Esophagus squamous epithelium (tissue), 5 donors: Measurements from ENCODE around the gene ITFG1. TPM values are rescaled to one million over a fixed set of nuclear protein-coding genes. Genes with fewer than 3 reads are reported as not detected.
"Not testable (repeated sequence)": the region's sequence is repeated elsewhere in the genome, so short reads cannot be mapped to it uniquely, and the experiment has no call there.

Experiments used
- DNase-seq: peaks from one replicate; lab custom pipeline; 2025; lab: John Stamatoyannopoulos, UW
- H3K27ac ChIP-seq, 4 donors: fragments of 200-600 bp; sonication (generic); one replicate each; pipeline ENCODE4 v1.5.1; 2016 to 2019; ENCODE audit warnings: mild to moderate bottlenecking in 1 of 4
- H3K27me3 ChIP-seq, 4 donors: fragments of 200-600 bp; sonication (generic); 1 replicate in 3 of 4; 2 replicates in 1 of 4; pipeline versions ENCODE4 v1.5.1 to v1.6.0; 2017 to 2021; ENCODE audit warnings: antibody characterized with exemption in 1 of 4
- H3K36me3 ChIP-seq, 3 donors: fragments of 200-600 bp; sonication (generic); one replicate each; pipeline ENCODE4 v1.5.1; 2016 to 2019
- H3K4me1 ChIP-seq, 3 donors: fragments of 200-600 bp; sonication (generic); one replicate each; pipeline ENCODE4 v1.5.1; 2017 to 2019
- H3K4me3 ChIP-seq, 4 donors: fragments of 200-600 bp; sonication (generic); 1 replicate in 3 of 4; 2 replicates in 1 of 4; pipeline ENCODE4 v1.5.1; 2016 to 2019; ENCODE audit warnings: mild to moderate bottlenecking in 2 of 4, moderate library complexity in 1 of 4
- H3K9me3 ChIP-seq, 3 donors: fragments of 200-600 bp; sonication (generic); one replicate each; pipeline ENCODE4 v1.5.1; 2016 to 2019
- CTCF ChIP-seq, 6 experiments: fragments of 450-650 bp in 4 of 6; fragments of 200-600 bp in 2 of 6; sonication (generic) in 2 of 6; IDR thresholded peaks; one replicate each; pipeline ENCODE4 v1.5.1; 2016 to 2019; ENCODE audit warnings: antibody characterized with exemption in 6 of 6, mild to moderate bottlenecking in 4 of 6, moderate library complexity in 4 of 6
- POLR2A ChIP-seq, 4 donors: fragments of 450-650 bp; IDR thresholded peaks; one replicate each; pipeline ENCODE4 v1.6.1; 2017; ENCODE audit warnings: antibody characterized with exemption in 4 of 4, mild to moderate bottlenecking in 4 of 4, moderate library complexity in 3 of 4
- WGBS, 2 donors: methylation state at CpG; one replicate each; pipeline ENCODE4 v1.1.5; 2018; 5-methylcytosine and 5-hydroxymethylcytosine counted together
- intact Hi-C: fragments of 100-400 bp; cut with DNase I; formaldehyde crosslinking; loops from one replicate; pipeline ENCODE4 v1.15.0; 2022
- total RNA-seq, 4 donors: library from RNA; depleted of rRNA; stranded (reverse); fragments of >200 nt; gene quantifications; one replicate each; pipeline ENCODE4 v1.1.0, GENCODE V29; 2016
- donor health status: DM: yes; HTN: yes; CAD: no.

The ITFG1 gene
- total RNA-seq, 4 donors from 2014 or later, result 16.1 to 31.9 (median 26.4) TPM

GRCh38 chr16:47198180-47198575 lies 262.7 kb downstream of the ITFG1 start:
- Histone ChIP-seq H3K36me3 (no peaks in the 10 kb centered on the region), H3K27ac (no peak overlapping the region), H3K9me3 (no peaks in the 10 kb centered on the region), H3K27me3 (no peaks in the 10 kb centered on the region), H3K4me3 (no peak overlapping the region), H3K4me1 (no peaks in the 10 kb centered on the region)
- TF ChIP-seq CTCF (IDR thresholded peaks at IDR 0.05), result no peak
- TF ChIP-seq POLR2A (IDR thresholded peaks at IDR 0.05), result no peak
- 92 to 95% methylated on average over 2 of the region's 2 CpGs for WGBS, 2 donors
- intact Hi-C loops, result no loop called here
- no peak for DNase-seq

GRCh38 chr16:47197536-47198179 lies 263.2 kb downstream of the ITFG1 start:
- DNase-seq, result no peak
- 77 to 84% methylated on average over 6 of the region's 6 CpGs for WGBS, 2 donors

GRCh38 chr16:47196457-47196856 lies 264.4 kb downstream of the ITFG1 start:
- Histone ChIP-seq H3K36me3 (no peaks in the 10 kb centered on the region), H3K27ac (no peak overlapping the region), H3K9me3 (no peaks in the 10 kb centered on the region), H3K27me3 (no peaks in the 10 kb centered on the region), H3K4me3 (no peak overlapping the region), H3K4me1 (no peaks in the 10 kb centered on the region)
- TF ChIP-seq CTCF (IDR thresholded peaks at IDR 0.05) (no peak), POLR2A (IDR thresholded peaks at IDR 0.05) (no peak)
- DNase-seq, result no peak
- 71 to 100% methylated on average over 2 to 5 of the region's 5 CpGs for WGBS, 2 donors
- intact Hi-C loops, result no loop called here

More at GRCh38 chr16:47197536-47198179, 263.2 kb downstream of the ITFG1 start:
- H3K27me3 ChIP-seq, result no peaks in the 10 kb centered on the region
- no peak overlapping the region for H3K4me3 ChIP-seq
- H3K27ac ChIP-seq, result no peak overlapping the region
- no peaks in the 10 kb centered on the region for H3K4me1 ChIP-seq
- H3K36me3 ChIP-seq, result no peaks in the 10 kb centered on the region
- H3K9me3 ChIP-seq, result no peaks in the 10 kb centered on the region
- intact Hi-C loops, result no loop called here
- no peak for TF ChIP-seq POLR2A (IDR thresholded peaks at IDR 0.05)
- TF ChIP-seq CTCF (IDR thresholded peaks at IDR 0.05), result no peak

GRCh38 chr16:47182318-47182717 lies 278.5 kb downstream of the ITFG1 start:
- no peak for DNase-seq
- Histone ChIP-seq H3K4me3 (no peak overlapping the region), H3K36me3 (peaks cover 0 to 7% (median 0%) of the 10 kb centered on the region in 3 donors), H3K9me3 (no peaks in the 10 kb centered on the region), H3K4me1 (no peaks in the 10 kb centered on the region), H3K27ac (no peak overlapping the region), H3K27me3 (no peaks in the 10 kb centered on the region)
- intact Hi-C loops, result no loop called here
- TF ChIP-seq POLR2A (IDR thresholded peaks at IDR 0.05) (no peak), CTCF (IDR thresholded peaks at IDR 0.05) (no peak)
- 90 to 93% methylated on average over 3 of the region's 3 CpGs for WGBS, 2 donors

- H3K27ac ChIP-seq, H3K36me3 ChIP-seq, H3K9me3 ChIP-seq, H3K27me3 ChIP-seq, H3K4me1 ChIP-seq, H3K4me3 ChIP-seq, intact Hi-C loops, DNase-seq: not testable (repeated sequence)
- no CpG with 5 or more reads among the region's 31 CpGs for WGBS, 2 donors
These were observed 279.8 kb downstream of the ITFG1 start for GRCh38 chr16:47181066-47181465.
